KMS-11 (cell line): ENCODE results near the gene DCAF15.

ENCODE experiments used
- H2AFZ ChIP-seq: fragments of 200-600 bp; sonication (generic); 2 replicates; pipeline ENCODE4 v1.6.1; 2016; ENCODE audit warnings: antibody characterized with exemption, mixed run types, low read depth
- H3K27ac ChIP-seq: fragments of 200-600 bp; sonication (generic); 2 replicates; pipeline ENCODE4 v1.6.1; 2016; ENCODE audit warnings: mild to moderate bottlenecking, mixed run types
- H3K27me3 ChIP-seq: fragments of 200-600 bp; sonication (generic); 2 replicates; pipeline ENCODE4 v1.6.1; 2017; ENCODE audit warnings: mild to moderate bottlenecking, low read depth, mixed run types, moderate library complexity; ENCODE audit not compliant: insufficient read depth
- H3K36me3 ChIP-seq: fragments of 200-600 bp; sonication (generic); 2 replicates; pipeline ENCODE4 v1.6.1; 2017; ENCODE audit warnings: mild to moderate bottlenecking, mixed run types; ENCODE audit not compliant: insufficient read depth
- H3K4me1 ChIP-seq: fragments of 200-600 bp; sonication (generic); 2 replicates; pipeline ENCODE4 v1.6.1; 2016; ENCODE audit warnings: mild to moderate bottlenecking, low read depth, mixed run types; ENCODE audit not compliant: poor library complexity, severe bottlenecking
- H3K4me2 ChIP-seq: fragments of 200-600 bp; sonication (generic); 2 replicates; pipeline ENCODE4 v1.7.0; 2016; ENCODE audit warnings: mild to moderate bottlenecking, mixed run types
- H3K4me3 ChIP-seq: fragments of 200-600 bp; sonication (generic); IDR thresholded peaks from 2 replicates; pipeline ENCODE4 v1.6.1; 2017; ENCODE audit warnings: low read depth, low read length, mixed read lengths; ENCODE audit not compliant: insufficient read depth
- H3K79me2 ChIP-seq: fragments of 200-600 bp; sonication (generic); 2 replicates; pipeline ENCODE4 v1.6.1; 2016; ENCODE audit warnings: low read depth, mixed run types; ENCODE audit not compliant: insufficient read depth
- H3K9ac ChIP-seq: fragments of 200-600 bp; sonication (generic); 2 replicates; pipeline ENCODE4 v1.6.1; 2016; ENCODE audit warnings: mild to moderate bottlenecking, mixed run types
- H4K20me1 ChIP-seq: fragments of 200-600 bp; sonication (generic); 2 replicates; pipeline ENCODE4 v1.6.1; 2016; ENCODE audit warnings: mild to moderate bottlenecking, mixed run types; ENCODE audit not compliant: insufficient read depth
- TF ChIP-seq, protein P1 (sequence below): fragments of 200-600 bp; sonication (generic); conservative IDR thresholded peaks from 2 replicates; pipeline ENCODE4 v1.6.1; 2017; ENCODE audit warnings: low read depth, mild to moderate bottlenecking, antibody characterized with exemption, low read length, moderate library complexity, mixed read lengths

DCAF15 gene

DNA sequence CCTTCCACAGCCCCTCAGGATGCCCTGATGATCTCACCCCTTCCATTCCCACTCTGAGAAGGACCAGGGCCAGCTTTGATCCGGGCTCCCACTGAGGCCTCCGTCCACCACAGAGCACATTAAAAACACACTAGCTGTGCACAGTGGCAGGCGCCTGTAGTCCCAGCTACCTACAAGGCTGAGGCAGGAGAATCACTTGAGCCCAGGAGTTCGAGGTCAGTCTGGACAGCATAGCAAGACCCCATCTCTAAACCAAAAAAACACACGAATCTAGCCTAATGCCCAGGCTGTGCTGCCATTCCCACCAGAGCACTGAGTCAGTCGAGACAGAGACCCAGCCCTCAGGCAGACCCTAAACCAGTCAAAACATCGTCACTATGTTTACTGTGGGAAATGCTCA, 39.7 kb downstream of the DCAF15 start:
- H3K27me3 ChIP-seq, result no peaks in the 10 kb centered on the region
- H2AFZ ChIP-seq, result no peak overlapping the region
- H4K20me1 ChIP-seq, result no peaks in the 10 kb centered on the region
- TF ChIP-seq, protein P1, sequence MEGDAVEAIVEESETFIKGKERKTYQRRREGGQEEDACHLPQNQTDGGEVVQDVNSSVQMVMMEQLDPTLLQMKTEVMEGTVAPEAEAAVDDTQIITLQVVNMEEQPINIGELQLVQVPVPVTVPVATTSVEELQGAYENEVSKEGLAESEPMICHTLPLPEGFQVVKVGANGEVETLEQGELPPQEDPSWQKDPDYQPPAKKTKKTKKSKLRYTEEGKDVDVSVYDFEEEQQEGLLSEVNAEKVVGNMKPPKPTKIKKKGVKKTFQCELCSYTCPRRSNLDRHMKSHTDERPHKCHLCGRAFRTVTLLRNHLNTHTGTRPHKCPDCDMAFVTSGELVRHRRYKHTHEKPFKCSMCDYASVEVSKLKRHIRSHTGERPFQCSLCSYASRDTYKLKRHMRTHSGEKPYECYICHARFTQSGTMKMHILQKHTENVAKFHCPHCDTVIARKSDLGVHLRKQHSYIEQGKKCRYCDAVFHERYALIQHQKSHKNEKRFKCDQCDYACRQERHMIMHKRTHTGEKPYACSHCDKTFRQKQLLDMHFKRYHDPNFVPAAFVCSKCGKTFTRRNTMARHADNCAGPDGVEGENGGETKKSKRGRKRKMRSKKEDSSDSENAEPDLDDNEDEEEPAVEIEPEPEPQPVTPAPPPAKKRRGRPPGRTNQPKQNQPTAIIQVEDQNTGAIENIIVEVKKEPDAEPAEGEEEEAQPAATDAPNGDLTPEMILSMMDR, result no peak
- peaks cover 5% of the 10 kb centered on the region for H3K4me1 ChIP-seq
- H3K9ac ChIP-seq, result no peak overlapping the region
- no peak overlapping the region for H3K4me3 ChIP-seq
- no peak overlapping the region for H3K4me2 ChIP-seq
- no peaks in the 10 kb centered on the region for H3K36me3 ChIP-seq
- no peak overlapping the region for H3K27ac ChIP-seq
- H3K79me2 ChIP-seq, result no peaks in the 10 kb centered on the region

DNA sequence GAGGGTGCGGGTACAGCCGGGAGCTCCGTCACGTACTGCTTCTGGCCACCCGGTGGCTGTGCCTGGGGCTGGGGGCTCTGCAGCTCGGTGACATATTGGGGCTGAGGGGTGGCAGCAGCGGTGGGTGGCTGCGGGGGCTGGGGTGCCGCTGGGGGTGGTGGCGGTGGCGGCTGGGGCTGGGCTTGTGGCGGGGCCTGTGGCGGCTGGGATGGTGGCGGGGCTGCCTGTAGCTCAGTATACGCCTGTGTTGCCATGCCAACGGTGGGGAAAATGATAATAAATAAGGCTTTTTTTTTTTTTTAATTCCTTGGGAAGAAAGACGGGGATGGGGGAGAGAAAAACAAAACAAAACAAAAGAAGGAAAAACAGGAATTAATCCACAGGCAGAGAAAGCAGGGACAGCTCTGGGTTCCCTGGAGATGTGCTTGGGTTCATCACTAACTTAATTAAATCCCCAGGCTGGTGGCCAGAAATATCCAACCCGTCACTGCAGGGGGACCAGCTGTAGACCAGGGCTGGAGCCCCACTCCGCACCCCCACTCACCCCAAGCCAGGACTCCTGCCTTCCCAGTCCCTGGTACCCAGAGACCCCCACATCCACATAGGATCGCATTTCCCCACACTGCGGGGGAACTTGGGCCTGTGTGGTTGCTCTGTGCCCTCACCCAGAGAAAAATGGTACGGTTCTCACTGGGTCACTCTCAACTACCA, 41.4 kb downstream of the DCAF15 start:
- H3K79me2 ChIP-seq, result no peaks in the 10 kb centered on the region
- no peak overlapping the region for H3K9ac ChIP-seq
- H3K4me1 ChIP-seq, result no peaks in the 10 kb centered on the region
- no peak overlapping the region for H3K4me2 ChIP-seq
- H3K27ac ChIP-seq, result no peak overlapping the region
- H3K36me3 ChIP-seq, result no peaks in the 10 kb centered on the region
- TF ChIP-seq, protein P1, result no peak
- no peak overlapping the region for H2AFZ ChIP-seq
- H3K4me3 ChIP-seq, result no peak overlapping the region
- H4K20me1 ChIP-seq, result no peaks in the 10 kb centered on the region
- H3K27me3 ChIP-seq, result no peaks in the 10 kb centered on the region

DNA sequence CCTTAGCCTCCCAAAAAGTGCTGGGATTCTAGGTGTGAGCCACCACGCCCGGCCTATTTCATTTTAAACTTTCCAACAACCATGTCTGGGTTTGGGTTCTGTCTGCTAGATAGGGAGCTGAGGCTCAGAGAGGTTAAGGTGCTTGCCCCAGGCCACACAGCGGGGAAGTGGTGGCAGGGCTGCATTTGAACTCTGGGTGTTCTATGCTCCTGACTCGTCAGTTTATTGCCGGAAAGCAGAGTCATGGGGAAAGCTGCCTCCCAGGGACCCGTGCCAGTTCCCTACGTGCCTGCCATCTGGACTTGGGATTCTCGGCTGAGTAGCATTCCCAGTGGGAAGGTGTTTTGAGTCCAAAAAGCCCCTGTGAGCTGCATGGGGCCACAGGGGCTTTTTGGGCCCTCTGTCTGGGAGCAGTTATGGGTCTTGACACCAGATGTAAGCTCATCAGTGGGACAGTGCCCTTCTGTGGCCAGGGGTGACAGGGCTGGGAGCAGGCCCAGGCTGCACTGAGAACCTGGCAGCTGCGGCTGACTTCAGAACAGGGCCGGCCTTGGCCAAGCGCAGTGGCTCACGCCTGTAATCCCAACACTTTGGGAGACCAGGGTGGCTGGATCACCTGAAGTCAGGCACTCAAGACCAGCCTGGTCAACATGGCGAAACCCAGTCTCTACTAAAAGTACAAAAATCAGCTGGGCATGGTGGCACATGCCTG, 42.9 kb downstream of the DCAF15 start:
- Histone ChIP-seq H3K79me2 (no peaks in the 10 kb centered on the region), H3K4me1 (no peaks in the 10 kb centered on the region), H2AFZ (no peak overlapping the region), H3K4me2 (no peak overlapping the region), H3K36me3 (no peaks in the 10 kb centered on the region), H3K27me3 (no peaks in the 10 kb centered on the region), H4K20me1 (no peaks in the 10 kb centered on the region), H3K27ac (no peak overlapping the region), H3K4me3 (no peak overlapping the region), H3K9ac (no peak overlapping the region)
- TF ChIP-seq, protein P1, result no peak

DNA sequence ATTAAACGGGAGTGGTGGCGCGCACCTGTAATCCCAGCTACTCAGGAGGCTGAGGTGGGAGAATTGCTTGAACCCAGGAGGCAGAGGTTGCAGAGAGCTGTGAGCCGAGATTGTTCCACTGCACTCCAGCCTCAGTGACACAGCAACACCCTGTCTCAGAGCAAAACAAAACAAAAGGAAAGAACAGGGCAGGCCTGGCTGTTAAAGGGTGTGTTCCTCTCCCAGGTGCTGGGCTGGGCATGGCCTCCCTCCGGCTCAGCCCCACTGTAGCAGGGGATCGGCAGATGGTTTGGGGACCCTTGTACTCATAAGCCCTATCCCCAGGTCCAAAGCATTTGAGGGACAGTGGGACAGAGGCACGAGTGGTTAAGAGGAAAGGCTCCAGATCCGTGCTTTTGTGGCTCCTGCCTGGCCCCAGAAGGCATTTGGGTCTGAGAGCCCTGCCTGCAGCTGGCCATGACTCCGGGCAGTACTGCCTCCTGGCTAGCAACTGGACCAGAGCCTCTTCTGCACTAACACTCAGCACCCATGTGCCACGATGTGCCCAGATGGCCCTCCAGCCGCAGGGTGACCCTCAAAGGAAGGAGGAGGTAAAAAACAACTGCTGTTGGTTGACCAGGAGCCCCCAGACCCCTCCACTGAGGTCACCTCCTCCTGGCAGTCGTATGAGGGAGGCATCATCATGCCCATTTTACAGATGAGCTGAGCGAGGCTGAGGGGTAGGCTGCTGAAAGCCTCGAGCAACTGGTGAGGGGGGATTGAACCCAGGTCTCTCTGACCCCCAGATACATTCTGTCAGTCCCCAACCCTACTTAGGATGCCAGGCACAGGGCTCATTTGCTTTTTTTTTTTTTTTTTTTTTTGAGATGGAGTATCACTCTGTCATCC, 43.8 kb downstream of the DCAF15 start:
- TF ChIP-seq, protein P1, result no peak
- Histone ChIP-seq H3K36me3 (no peaks in the 10 kb centered on the region), H3K27ac (no peak overlapping the region)

More for the DNA sequence above, 43.8 kb downstream of the DCAF15 start:
- Histone ChIP-seq H3K4me1 (no peaks in the 10 kb centered on the region), H3K4me2 (no peak overlapping the region), H3K9ac (no peak overlapping the region), H3K27me3 (no peaks in the 10 kb centered on the region), H4K20me1 (no peaks in the 10 kb centered on the region), H3K4me3 (no peak overlapping the region), H3K79me2 (no peaks in the 10 kb centered on the region), H2AFZ (no peak overlapping the region)
